LoVo (cell line): ENCODE data around the gene ALPP.
"Not testable (repeated sequence)": the region's sequence is repeated elsewhere in the genome, so short reads cannot be mapped to it uniquely, and the experiment has no call there.

ENCODE experiments used
- DNase-seq: peaks from one replicate; pipeline ENCODE4 v3.0.0-alpha.2; 2016; ENCODE audit warnings: low spot score

The ALPP gene

GRCh38 chr2:232341061-232341738 lies 37.4 kb upstream of the ALPP start:
- DNase-seq, result no peak

GRCh38 chr2:232341739-232342126 lies 36.8 kb upstream of the ALPP start:
- DNase-seq, result no peak

GRCh38 chr2:232342635-232343565 lies 35.7 kb upstream of the ALPP start:
- no peak for DNase-seq

GRCh38 chr2:232343821-232344220 lies 34.7 kb upstream of the ALPP start:
- no peak for DNase-seq

GRCh38 chr2:232345251-232345650 lies 33.3 kb upstream of the ALPP start:
- DNase-seq, result no peak

- DNase-seq, result no peak
Observed at GRCh38 chr2:232347369-232347768, 31.2 kb upstream of the ALPP start.

- peak; percentile 84 for DNase-seq
Observed at GRCh38 chr2:232348936-232349335, 29.6 kb upstream of the ALPP start.

GRCh38 chr2:232349546-232349945 lies 29.0 kb upstream of the ALPP start:
- no peak for DNase-seq

GRCh38 chr2:232349946-232350635 lies 28.5 kb upstream of the ALPP start:
- no peak for DNase-seq

GRCh38 chr2:232350804-232351685 lies 27.5 kb upstream of the ALPP start:
- DNase-seq, result no peak

GRCh38 chr2:232351686-232352510 lies 26.7 kb upstream of the ALPP start:
- no peak for DNase-seq

GRCh38 chr2:232352511-232353091 lies 25.9 kb upstream of the ALPP start:
- DNase-seq, result no peak

GRCh38 chr2:232353096-232353495 lies 25.5 kb upstream of the ALPP start:
- no peak for DNase-seq

- DNase-seq, result no peak
Observed at GRCh38 chr2:232353660-232354059, 24.9 kb upstream of the ALPP start.

- DNase-seq, result no peak
Observed at GRCh38 chr2:232354069-232354468, 24.5 kb upstream of the ALPP start.

GRCh38 chr2:232361646-232362045 lies 16.9 kb upstream of the ALPP start:
- no peak for DNase-seq

- no peak for DNase-seq
Observed at GRCh38 chr2:232362174-232362900, 16.2 kb upstream of the ALPP start.

GRCh38 chr2:232363064-232363783 lies 15.3 kb upstream of the ALPP start:
- DNase-seq, result not testable (repeated sequence)
